Measurements from ENCODE around the gene DCAF4L1. TPM values are rescaled to one million over a fixed set of nuclear protein-coding genes. Genes with fewer than 3 reads are reported as not detected.

The DCAF4L1 gene
- total and polyA plus RNA-seq, 2 donors: 0.09 to 0.32 TPM

DNA sequence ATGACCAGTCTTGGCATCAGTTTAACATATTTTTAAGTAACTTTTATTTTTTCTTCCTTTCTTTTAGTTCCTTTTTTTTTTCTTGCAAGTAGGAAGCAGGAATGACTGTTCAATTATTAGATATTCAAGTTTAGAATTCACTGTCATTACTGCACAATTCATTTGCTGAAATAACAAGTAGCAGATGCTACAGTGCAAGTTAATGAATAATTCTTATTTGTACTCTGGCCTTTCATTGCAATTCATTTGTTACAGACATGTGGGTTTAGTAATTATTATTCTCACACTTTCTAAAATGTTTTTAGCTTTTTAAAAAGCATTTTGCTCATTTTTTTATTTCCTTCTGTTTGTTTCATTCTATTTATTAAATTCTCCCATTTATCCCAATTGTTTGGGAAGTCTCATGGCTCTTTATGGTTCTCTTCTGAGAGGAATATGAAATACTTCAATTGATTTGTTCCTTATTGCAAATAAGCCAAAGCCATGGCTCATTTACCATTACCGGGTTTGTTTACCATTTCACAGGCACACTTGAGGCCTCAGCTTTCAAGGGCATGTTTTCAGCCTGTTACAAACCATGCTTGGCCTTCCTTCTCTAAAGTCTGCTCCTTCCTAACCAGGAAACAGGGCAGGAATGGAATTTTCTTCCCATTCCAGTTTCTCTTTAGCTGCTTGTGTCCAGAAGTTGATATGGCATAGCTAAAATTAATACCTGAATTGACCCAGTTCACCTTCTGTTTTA is 4.6 kb upstream of the DCAF4L1 start:
- Histone ChIP-seq H3K27ac (ENCODE audit: low read depth in 1 of 2, low read length in 1 of 2) (no peak overlapping the region), H3K27me3 (ENCODE audit: control insufficient read depth in 2 of 2, insufficient read depth in 1 of 2, low read length in 1 of 2) (no peaks in the 10 kb centered on the region), H3K9me3 (ENCODE audit: control insufficient read depth in 2 of 2, insufficient read depth in 1 of 2, low read length in 1 of 2) (peaks cover 0 to 3% of the 10 kb centered on the region in 2 donors), H3K4me1 (ENCODE audit: control insufficient read depth in 2 of 2, insufficient read depth in 2 of 2, low read length in 2 of 2) (no peaks in the 10 kb centered on the region), H3K4me3 (ENCODE audit: low read length in 2 of 2) (no peak overlapping the region), H3K36me3 (ENCODE audit: control insufficient read depth in 2 of 2, insufficient read depth in 2 of 2, low read length in 1 of 2) (no peaks in the 10 kb centered on the region)
- no peak for DNase-seq (ENCODE audit: low read depth in 6 of 9, low spot score in 9 of 9)
- WGBS: 93% methylated on average over 1 of the region's 1 CpG

DNA sequence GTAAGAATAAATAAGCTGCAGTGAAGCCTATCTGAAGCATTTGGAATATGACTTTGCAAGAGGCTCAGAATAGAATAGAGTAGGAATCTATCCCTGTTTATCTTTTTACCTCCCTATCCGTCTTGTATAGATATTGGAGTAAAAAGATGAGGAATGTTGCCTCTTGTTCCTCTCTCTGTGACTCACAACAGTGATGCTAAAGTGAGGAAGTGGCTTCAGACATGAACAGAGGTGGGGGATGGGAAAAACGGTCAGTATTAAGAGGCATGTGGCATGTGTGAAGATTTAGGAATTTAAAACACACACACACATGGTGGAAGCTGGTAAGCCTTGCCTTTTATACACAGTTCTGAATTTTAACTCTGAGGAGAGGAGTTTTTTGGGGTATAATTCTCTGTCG is 3.8 kb upstream of the DCAF4L1 start:
- no peak overlapping the region for H3K27ac ChIP-seq (ENCODE audit: low read depth in 1 of 2, low read length in 1 of 2)
- peaks cover 0 to 6% of the 10 kb centered on the region in 2 donors for H3K9me3 ChIP-seq (ENCODE audit: control insufficient read depth in 2 of 2, insufficient read depth in 1 of 2, low read length in 1 of 2)
- H3K27me3 ChIP-seq (ENCODE audit: control insufficient read depth in 2 of 2, insufficient read depth in 1 of 2, low read length in 1 of 2): no peaks in the 10 kb centered on the region
- no peaks in the 10 kb centered on the region for H3K4me1 ChIP-seq (ENCODE audit: control insufficient read depth in 2 of 2, insufficient read depth in 2 of 2, low read length in 2 of 2)
- WGBS: 48% methylated on average over 3 of the region's 3 CpGs
- H3K36me3 ChIP-seq (ENCODE audit: control insufficient read depth in 2 of 2, insufficient read depth in 2 of 2, low read length in 1 of 2): no peaks in the 10 kb centered on the region
- DNase-seq (ENCODE audit: low read depth in 6 of 9, low spot score in 9 of 9): no peak
- no peak overlapping the region for H3K4me3 ChIP-seq (ENCODE audit: low read length in 2 of 2)

DNA sequence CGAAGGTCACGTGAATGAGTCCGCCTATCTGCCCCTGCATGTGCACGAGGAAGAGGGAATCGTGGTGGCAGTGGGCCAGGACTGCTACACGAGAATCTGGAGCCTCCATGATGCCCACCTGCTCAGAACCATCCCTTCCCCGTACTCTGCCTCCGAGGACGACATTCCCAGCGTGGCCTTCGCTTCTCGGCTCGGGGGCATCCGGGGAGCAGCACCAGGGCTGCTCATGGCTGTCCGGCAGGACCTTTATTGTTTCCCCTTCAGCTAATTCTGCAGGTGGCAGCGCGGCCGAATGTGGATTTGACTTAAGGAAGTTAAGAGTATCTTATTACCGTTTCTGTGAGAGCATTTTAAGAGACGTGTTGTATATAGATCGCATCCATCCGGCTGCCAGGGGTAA is 1.2 kb downstream of the DCAF4L1 start:
- Histone ChIP-seq H3K9me3 (ENCODE audit: control insufficient read depth in 2 of 2, insufficient read depth in 1 of 2, low read length in 1 of 2) (peaks cover 0 to 6% of the 10 kb centered on the region in 2 donors), H3K4me1 (ENCODE audit: control insufficient read depth in 2 of 2, insufficient read depth in 2 of 2, low read length in 2 of 2) (no peaks in the 10 kb centered on the region), H3K4me3 (ENCODE audit: low read length in 2 of 2) (no peak overlapping the region), H3K27me3 (ENCODE audit: control insufficient read depth in 2 of 2, insufficient read depth in 1 of 2, low read length in 1 of 2) (no peaks in the 10 kb centered on the region), H3K36me3 (ENCODE audit: control insufficient read depth in 2 of 2, insufficient read depth in 2 of 2, low read length in 1 of 2) (no peaks in the 10 kb centered on the region), H3K27ac (ENCODE audit: low read depth in 1 of 2, low read length in 1 of 2) (no peak overlapping the region)
- no peak for DNase-seq (ENCODE audit: low read depth in 6 of 9, low spot score in 9 of 9)
- WGBS: 98% methylated on average over 22 of the region's 22 CpGs

DNA sequence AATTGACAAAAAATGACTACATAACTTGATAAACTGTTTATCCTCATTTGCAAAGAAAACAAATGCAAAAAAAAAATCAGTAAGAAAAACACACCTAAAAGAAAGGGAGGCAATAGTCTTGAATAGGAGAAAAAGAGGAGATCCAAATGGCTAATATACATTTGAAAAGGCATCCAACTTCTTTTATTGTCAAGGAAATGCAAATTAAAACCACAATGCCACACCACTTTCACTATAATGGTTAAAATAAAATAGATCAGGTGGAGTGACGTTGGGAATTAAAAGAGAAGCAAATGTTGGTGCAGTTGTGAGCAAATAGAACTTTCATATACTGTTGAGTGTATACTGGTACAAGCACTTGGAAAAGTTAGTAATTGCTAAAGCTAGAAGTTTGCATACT is 3.6 kb downstream of the DCAF4L1 start:
- H3K4me1 ChIP-seq (ENCODE audit: control insufficient read depth in 2 of 2, insufficient read depth in 2 of 2, low read length in 2 of 2): peaks cover 0 to 2% of the 10 kb centered on the region in 2 donors
- no peak for DNase-seq (ENCODE audit: low read depth in 6 of 9, low spot score in 9 of 9)
- 51% methylated on average over 1 of the region's 1 CpG for WGBS
- no peaks in the 10 kb centered on the region for H3K27me3 ChIP-seq (ENCODE audit: control insufficient read depth in 2 of 2, insufficient read depth in 1 of 2, low read length in 1 of 2)
- no peak overlapping the region for H3K27ac ChIP-seq (ENCODE audit: low read depth in 1 of 2, low read length in 1 of 2)
- H3K9me3 ChIP-seq (ENCODE audit: control insufficient read depth in 2 of 2, insufficient read depth in 1 of 2, low read length in 1 of 2): peaks cover 0 to 6% of the 10 kb centered on the region in 2 donors
- no peaks in the 10 kb centered on the region for H3K36me3 ChIP-seq (ENCODE audit: control insufficient read depth in 2 of 2, insufficient read depth in 2 of 2, low read length in 1 of 2)
- H3K4me3 ChIP-seq (ENCODE audit: low read length in 2 of 2): no peak overlapping the region

DNA sequence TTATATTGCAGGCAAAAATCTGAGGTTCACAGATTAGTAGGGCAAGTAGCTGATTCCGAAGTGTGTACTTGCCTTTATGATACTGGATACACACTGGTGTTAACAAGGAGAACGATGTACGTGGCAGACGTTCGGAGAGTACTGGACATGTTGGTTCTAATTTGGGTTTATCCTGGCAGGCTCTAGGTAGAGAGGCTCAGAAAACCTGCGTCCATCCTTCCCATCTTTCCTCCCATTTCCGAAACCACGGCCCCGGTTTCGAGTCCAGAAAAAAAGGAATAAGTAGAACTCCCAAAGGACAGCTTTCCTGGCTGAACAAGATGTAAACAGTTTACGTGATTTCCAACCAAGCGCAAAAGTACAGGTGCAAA is 8.4 kb downstream of the DCAF4L1 start:
- Histone ChIP-seq H3K27ac (ENCODE audit: low read depth in 1 of 2, low read length in 1 of 2) (peak overlapping the region; percentile 40 to 60), H3K36me3 (ENCODE audit: control insufficient read depth in 2 of 2, insufficient read depth in 2 of 2, low read length in 1 of 2) (no peaks in the 10 kb centered on the region), H3K4me3 (ENCODE audit: low read length in 2 of 2) (peak overlapping the region; percentile 78 to 95), H3K9me3 (ENCODE audit: control insufficient read depth in 2 of 2, insufficient read depth in 1 of 2, low read length in 1 of 2) (no peaks in the 10 kb centered on the region), H3K4me1 (ENCODE audit: control insufficient read depth in 2 of 2, insufficient read depth in 2 of 2, low read length in 2 of 2) (peaks cover 9 to 12% of the 10 kb centered on the region in 2 donors), H3K27me3 (ENCODE audit: control insufficient read depth in 2 of 2, insufficient read depth in 1 of 2, low read length in 1 of 2) (peaks cover 0 to 2% of the 10 kb centered on the region in 2 donors)
- DNase-seq (ENCODE audit: low read depth in 6 of 9, low spot score in 9 of 9): peak in 3 of 9 donors; percentile 2 to 13 (median 13)
- 2% methylated on average over 12 of the region's 12 CpGs for WGBS

DNA sequence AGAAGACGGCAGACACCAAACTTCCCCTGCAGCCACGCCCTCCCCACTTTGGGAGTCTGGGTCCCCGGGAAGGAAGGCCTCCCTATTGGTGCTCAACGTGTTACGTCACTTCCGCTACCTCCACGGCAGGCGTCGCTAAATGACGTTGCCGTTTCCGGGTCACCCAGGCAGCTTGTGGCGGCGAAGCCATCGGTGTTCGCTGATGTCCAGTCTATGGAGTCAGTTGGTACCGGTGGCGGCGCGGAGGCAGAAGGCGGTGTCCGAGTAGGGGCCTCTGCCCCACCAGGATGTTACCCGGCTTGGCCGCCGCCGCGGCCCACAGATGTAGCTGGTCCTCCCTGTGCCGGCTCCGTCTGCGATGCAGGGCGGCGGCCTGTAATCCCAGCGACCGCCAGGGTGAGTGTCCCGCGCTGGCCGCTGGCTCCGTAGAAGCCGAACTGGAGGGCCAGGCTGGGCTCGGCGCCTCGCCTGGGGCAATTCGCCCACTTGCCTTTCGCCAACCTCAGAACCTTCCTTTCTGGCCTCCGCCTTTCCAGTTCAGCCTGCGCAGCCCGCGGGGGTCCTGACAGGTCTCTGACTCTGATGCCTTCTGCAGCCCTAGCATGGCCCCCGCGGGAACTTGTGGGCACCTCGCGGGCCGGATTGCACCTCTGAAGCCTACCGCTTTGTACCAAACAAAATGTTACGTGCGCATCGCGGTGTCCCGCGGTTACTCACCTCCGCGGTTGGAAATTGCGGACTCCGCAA is 9.0 kb downstream of the DCAF4L1 start, which contains the start of gene SLC30A9:
Gene SLC30A9 (plus strand): TSS at position 166 of the 747 bp plus-strand sequence. CDS start 122 bp downstream, at position 288.
- H3K9me3 ChIP-seq (ENCODE audit: control insufficient read depth in 2 of 2, insufficient read depth in 1 of 2, low read length in 1 of 2): no peaks in the 10 kb centered on the region
- DNase-seq (ENCODE audit: low read depth in 6 of 9, low spot score in 9 of 9): peak; percentile 86 to 98 (median 94)
- peak within 1 kb of the TSS; percentile 78 to 95 for H3K4me3 ChIP-seq (ENCODE audit: low read length in 2 of 2)
- H3K27me3 ChIP-seq (ENCODE audit: control insufficient read depth in 2 of 2, insufficient read depth in 1 of 2, low read length in 1 of 2): peaks cover 0 to 2% of the 10 kb centered on the region in 2 donors
- H3K36me3 ChIP-seq (ENCODE audit: control insufficient read depth in 2 of 2, insufficient read depth in 2 of 2, low read length in 1 of 2): no peaks in the 10 kb centered on the region
- peaks cover 9 to 12% of the 10 kb centered on the region in 2 donors for H3K4me1 ChIP-seq (ENCODE audit: control insufficient read depth in 2 of 2, insufficient read depth in 2 of 2, low read length in 2 of 2)
- H3K27ac ChIP-seq (ENCODE audit: low read depth in 1 of 2, low read length in 1 of 2): peak within 1 kb of the TSS; percentile 70 to 82
- under 1% methylated on average over 64 of the region's 64 CpGs for WGBS

DNA sequence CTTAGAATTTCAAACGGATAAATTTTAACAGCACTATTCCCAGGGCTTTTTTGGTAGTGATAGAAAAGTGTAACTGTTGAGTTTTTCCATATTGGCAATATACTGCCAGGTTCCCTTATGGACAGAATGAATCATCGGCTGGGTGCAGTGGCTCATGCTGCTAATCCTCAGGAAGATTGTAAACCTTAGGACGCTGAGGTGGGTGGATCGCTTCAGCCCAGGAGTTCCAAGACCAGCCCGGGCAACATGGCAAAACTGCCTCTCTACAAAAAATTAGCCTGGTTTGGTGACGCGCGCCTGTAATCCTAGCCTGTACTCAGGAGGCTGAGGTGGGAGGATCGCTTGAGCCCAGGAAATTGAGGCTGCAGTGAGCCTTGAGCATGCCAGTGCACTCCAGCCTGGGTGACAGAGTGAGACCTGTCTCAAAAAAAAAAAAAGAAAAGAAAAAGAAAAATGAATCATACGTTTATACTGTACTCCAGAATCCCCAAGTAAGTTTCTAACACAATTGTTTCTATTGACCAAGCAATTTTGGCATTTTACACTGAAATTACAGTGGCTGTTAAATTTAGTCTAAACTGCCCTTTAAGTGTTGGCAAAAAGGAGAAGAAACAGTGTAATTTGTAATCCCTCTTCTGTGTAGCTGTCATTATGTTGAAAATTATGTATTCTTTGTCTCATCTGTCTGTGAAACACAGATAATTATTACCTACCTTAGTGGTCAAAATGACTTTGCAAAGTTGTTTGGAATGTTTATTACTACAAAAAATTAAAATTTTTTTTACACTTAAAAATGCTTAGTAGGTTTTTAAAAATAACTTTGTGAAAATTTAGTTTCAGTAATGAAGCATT is 10.6 kb downstream of the DCAF4L1 start:
- H3K4me3 ChIP-seq (ENCODE audit: low read length in 2 of 2): no peak overlapping the region
- no peak overlapping the region for H3K27ac ChIP-seq (ENCODE audit: low read depth in 1 of 2, low read length in 1 of 2)
- H3K4me1 ChIP-seq (ENCODE audit: control insufficient read depth in 2 of 2, insufficient read depth in 2 of 2, low read length in 2 of 2): peaks cover 9 to 12% of the 10 kb centered on the region in 2 donors
- peaks cover 0 to 2% of the 10 kb centered on the region in 2 donors for H3K27me3 ChIP-seq (ENCODE audit: control insufficient read depth in 2 of 2, insufficient read depth in 1 of 2, low read length in 1 of 2)
- no peaks in the 10 kb centered on the region for H3K9me3 ChIP-seq (ENCODE audit: control insufficient read depth in 2 of 2, insufficient read depth in 1 of 2, low read length in 1 of 2)
- 97% methylated on average over 10 of the region's 10 CpGs for WGBS
- H3K36me3 ChIP-seq (ENCODE audit: control insufficient read depth in 2 of 2, insufficient read depth in 2 of 2, low read length in 1 of 2): no peaks in the 10 kb centered on the region
- DNase-seq (ENCODE audit: low read depth in 6 of 9, low spot score in 9 of 9): no peak

DNA sequence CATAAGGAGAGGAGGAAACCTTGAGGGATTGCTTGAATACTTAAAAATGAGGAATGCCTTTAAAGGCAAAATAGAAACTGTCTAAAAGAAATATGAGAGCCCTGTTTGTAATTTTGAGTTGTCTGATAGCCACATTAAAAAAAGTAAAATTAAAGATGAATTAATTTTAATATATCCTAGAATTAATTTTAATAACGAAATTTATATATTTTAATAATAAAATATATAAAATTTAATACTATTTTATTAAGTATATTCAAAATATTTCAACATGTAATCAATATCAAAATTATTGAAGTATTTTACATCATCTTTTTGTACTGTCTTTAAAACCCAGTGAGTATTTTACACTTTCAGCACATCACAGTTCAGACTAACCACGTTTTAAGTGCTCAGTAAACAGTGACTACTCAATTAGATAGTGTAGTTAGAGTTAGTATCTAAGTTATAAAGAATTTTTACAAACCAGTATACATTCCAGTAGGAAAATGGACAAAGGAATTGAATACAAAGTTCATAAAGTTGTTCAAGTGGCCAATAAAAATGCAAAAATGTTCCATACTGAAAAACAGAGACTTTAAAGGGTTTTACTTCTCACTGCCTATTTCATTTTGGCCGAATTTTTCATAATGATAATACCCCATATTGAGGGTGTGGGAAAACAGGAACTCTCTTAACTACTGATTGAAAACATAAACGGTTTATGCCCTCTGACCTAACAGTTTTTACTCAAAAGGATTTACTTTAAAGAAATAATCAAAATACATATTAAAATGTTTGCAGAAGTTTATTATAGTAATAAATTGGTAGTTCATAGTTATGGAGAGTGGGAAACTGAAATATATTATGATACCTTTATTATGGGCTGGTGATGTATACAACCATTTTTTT is 11.7 kb downstream of the DCAF4L1 start:
- H3K9me3 ChIP-seq (ENCODE audit: control insufficient read depth in 2 of 2, insufficient read depth in 1 of 2, low read length in 1 of 2): no peaks in the 10 kb centered on the region
- WGBS: 92% methylated on average over 4 of the region's 4 CpGs

More for the DNA sequence above, 11.7 kb downstream of the DCAF4L1 start:
- Histone ChIP-seq H3K4me3 (ENCODE audit: low read length in 2 of 2) (no peak overlapping the region), H3K27ac (ENCODE audit: low read depth in 1 of 2, low read length in 1 of 2) (no peak overlapping the region), H3K36me3 (ENCODE audit: control insufficient read depth in 2 of 2, insufficient read depth in 2 of 2, low read length in 1 of 2) (no peaks in the 10 kb centered on the region), H3K27me3 (ENCODE audit: control insufficient read depth in 2 of 2, insufficient read depth in 1 of 2, low read length in 1 of 2) (peaks cover 0 to 2% of the 10 kb centered on the region in 2 donors), H3K4me1 (ENCODE audit: control insufficient read depth in 2 of 2, insufficient read depth in 2 of 2, low read length in 2 of 2) (peaks cover 9 to 12% of the 10 kb centered on the region in 2 donors)
- DNase-seq (ENCODE audit: low read depth in 6 of 9, low spot score in 9 of 9): no peak
